GM18507 (cell line): ENCODE data around the gene MYLK2.

Experiments used
- DNase-seq: peaks from one replicate; pipeline ENCODE4 v3.0.0; 2011; ENCODE audit warnings: low read depth; ENCODE audit not compliant: insufficient read length; ENCODE audit errors: extremely low spot score
- FAIRE-seq: peaks from 2 replicates; lab custom pipeline; 2011; peaks lifted over from hg19 to GRCh38; lab: Jason Lieb, UNC

Gene MYLK2

DNA sequence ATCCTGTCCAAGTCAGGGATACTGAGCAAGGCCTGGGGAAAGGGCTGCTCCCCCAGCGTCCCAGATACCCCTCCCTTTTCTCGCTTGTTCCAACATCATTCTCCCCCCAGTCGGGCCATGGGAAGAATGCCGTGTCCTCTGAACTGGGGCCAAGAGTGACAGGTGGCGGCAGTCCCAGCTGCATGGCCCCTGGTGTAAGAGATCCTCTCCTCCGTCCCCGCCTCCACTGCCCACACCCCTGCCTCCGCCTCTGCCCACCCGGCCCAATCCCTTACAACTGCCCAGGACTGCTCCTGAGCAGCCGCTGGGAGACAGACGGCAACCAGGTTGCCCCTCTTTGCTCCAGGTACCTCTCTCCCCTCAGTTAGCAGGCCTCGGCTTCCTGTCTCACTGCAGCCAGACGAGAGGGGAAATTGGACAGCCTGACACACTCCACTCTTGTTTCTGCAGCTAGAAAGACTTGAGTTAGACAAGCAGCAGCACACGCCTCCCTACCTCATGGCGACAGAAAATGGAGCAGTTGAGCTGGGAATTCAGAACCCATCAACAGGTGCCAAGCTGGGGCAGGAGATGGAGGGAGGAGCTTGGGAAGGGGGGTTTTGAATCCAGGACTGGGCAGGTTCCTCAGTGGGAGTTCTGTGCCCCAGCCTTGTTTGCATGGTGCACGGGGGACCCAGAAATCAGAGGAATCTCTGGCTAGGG lies at the start of gene MYLK2:
Gene MYLK2 (plus strand): TSS at position 274 of the 702 bp plus-strand sequence. CDS start 225 bp downstream, at position 499.
- FAIRE-seq, result no peak

DNA sequence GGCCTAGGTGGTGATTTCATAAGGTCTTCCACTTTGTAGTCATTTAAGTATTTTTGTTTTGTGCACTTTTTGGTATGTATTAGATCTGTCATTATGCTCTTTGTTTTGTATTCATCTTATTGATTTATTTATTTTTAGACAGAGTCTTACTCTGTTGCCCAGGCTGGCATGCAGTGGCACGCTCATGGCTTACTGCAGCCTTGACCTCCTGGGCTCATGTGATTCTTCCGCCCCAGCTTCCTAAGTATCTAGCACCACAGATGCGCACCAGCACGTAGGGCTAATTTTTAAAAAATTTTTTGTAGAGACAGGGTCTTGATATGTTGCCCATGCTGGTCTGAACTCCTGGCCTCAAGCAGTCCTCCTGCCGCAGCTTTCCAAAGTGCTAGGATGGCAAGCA lies 49.5 kb upstream of the MYLK2 start:
- no peak for FAIRE-seq
- no peak for DNase-seq

More for the DNA sequence above, at the start of gene MYLK2:
- DNase-seq, result no peak

DNA sequence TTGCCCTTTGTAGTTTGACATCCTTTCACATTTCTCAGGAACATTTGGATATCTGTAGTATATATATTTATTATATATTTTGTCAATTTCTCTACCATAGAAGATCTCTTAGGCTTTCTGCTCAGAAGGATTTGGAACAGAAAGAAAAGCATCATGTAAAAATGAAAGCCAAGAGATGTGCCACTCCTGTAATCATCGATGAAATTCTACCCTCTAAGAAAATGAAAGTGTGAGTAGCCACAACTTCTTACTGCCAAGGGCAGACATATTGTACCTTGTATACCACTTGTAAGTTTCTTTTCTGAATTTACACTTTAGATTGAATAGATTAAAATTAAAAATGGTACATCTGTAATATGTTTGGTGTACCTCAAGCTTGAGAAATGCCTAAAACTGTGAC lies 48.9 kb upstream of the MYLK2 start:
- FAIRE-seq (no peak), DNase-seq (no peak)

DNA sequence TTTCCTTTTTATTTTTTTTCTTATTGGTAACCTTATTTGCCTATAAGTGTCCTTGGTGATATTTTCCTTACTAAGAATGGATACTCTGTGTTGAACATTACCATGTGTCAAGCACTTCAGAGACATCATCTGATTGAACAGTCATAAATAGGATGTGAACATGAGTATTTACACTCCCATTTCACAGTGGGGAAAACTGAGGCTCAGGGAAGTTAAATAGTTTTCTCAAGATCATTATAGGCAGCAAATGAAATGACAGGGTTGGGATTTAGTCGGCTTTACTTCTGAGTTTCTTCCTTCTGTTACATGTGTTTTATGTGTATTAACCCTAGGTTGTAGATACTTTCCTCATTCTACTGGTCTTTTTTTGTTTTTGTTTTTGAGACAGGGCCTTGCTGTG lies 44.7 kb upstream of the MYLK2 start:
- FAIRE-seq, result no peak
- no peak for DNase-seq

DNA sequence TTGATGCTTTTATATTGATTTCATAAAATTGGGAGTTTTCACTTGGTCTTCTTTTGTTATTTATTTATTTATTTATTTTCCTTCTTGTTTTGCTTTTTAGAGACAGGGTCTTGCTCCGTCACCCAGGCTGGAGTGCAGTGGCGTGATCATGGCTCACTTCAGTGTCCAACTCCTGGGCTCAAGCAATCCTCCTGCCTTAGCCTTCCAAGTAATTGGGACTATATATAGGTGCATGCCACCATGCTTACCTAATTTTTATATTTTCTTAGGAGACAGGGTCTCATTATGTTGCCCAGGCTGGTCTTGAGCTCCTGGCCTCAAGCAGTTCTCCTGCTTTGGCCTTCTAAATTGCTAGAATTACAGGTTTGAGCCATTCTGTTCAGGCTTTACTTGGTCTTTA lies 38.3 kb upstream of the MYLK2 start:
- DNase-seq (no peak), FAIRE-seq (no peak)

DNA sequence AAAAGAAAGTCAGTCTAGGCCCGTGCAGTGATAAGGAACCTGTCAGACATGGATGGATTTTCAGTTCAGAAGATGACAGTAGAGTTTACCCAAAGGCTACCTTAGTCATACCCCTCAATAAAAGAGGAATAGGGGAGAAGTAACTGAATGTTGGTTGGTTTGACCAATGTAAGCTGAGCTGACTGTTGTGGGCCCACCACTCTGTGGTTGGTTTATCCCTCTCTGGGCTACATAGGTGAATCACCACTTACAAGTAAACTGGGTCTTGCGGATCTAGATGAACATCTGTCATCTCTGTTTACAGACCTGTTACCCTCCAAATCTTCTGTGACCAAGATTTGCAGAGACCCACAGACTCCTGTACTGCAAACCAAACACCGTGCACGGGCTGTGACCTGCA lies 37.2 kb upstream of the MYLK2 start:
- DNase-seq (no peak), FAIRE-seq (no peak)

DNA sequence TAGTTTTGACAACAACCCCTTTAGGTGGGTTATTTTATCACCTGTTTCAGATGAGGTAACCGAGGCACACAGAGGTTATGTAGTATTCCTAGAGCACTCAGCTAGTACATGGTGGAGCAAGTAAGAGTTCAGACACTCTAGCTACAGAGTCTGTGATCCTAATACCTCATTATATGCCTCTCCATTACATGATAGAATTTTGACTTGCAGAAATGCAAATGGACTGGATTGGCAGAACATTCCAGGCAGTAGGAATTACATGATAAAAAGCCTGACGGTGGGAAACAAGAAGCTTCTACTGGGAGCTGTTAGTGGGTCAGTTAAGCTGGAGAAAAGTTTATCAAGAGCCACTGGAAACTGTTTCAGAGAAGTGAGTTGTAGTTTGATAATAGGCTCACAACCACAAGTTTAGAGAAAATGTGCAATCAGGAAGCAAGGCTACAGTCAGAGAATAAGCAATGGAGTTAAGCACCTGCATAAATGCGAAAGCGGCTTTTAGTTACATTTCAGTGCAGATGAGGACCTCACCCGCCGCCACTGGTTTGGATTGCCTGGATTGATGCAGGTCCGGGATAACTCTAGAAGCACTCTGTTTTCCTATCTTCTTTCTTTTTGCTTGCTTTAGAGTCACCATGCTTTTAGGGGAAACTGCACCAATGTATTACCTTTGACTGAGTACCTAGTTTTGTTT lies 34.7 kb upstream of the MYLK2 start:
- FAIRE-seq (no peak), DNase-seq (no peak)

DNA sequence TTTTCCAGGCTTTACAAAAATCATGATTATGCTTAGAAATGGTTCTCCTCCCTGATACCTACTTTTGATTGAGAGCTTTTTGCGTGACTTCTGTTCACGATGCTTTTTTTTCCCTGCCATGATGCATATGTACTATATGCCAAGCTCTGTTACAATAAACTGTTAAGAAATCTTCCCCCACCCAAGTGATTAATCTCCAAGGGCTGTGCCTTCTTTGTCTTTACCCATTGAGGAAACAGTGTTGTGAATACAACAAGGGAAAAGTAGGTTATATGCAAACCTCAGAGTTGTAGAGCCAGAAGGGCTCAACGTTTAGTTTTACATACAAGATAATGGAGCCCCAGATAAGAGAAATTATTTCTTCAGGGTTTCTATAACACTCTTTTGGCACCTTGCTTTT lies 34.1 kb upstream of the MYLK2 start:
- no peak for FAIRE-seq
- DNase-seq, result no peak

DNA sequence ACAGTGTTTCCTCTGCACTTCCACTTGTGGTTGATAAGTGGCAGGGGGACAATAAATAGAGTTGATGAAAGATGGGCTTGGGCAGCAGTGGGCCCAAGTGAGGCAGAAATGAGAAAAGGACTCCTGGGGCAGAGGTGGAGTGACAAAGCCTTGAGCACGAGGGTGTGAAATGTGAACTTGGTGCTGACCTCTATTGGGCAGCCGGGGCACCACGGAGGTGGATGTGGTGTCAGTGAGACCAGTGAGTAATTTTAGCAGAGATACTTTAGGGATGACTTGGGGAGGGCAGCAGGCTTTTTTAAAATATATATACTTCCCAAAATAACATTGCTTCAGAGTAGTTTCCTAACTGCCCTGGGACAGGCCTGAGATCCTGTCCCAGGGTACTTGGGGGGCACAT lies 30.6 kb upstream of the MYLK2 start:
- FAIRE-seq (no peak), DNase-seq (no peak)

DNA sequence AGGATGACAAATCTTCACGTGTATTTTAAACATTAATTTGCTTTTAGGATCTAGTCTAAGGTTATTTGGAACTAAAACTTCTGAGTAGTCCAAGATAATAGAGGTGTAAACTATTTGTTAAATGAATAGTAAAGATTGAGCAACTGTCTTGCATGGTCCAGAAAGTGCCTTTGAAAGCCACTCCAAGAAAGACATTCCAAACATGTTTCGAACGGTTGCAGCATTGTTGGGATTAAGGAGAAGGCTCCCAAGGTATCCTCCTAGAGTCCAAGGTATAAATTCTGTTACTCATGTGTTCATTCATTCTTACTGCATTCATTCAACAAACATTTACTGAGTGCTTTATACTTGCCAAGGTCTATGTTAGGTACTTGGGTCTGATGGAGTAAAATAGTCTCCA lies 28.8 kb upstream of the MYLK2 start:
- FAIRE-seq (no peak), DNase-seq (no peak)

DNA sequence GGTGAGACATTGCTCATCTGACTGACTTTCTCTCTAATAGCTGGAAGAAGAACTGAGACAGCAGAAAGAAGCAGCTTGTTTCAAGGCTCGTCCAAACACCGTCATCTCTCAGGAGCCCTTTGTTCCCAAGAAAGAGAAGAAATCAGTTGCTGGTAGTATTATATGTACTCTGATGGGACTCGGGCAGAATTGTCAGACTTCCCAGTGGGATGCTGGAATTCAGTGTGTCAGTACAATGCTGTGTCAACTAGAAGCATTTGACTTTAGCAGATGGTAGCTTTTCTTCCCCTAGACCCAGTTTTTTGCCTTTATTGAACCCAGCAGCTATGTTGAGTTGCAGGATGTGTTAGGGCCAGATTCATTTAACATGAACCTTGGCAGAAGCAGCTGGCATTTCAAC lies 21.8 kb upstream of the MYLK2 start:
- FAIRE-seq (no peak), DNase-seq (no peak)

DNA sequence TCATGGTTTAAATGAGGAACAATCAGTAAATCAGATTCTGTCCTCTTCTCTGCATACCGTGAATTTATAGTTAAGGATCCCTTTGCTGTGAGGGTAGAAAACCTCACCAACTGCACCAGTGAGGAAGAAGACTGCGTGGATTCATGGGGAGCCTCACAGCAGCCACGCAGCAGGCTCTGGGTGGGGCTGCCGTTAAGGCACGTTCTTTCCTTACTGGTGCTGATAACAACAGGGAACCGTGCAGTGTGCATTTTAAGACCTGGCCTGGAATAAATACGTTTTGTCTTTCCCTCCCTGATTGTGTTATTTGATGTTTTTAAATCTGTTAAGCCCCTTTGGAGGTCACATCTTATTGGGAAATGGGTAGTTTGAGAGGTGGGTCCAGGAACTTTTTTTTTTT lies 17.6 kb upstream of the MYLK2 start:
- DNase-seq (no peak), FAIRE-seq (no peak)

DNA sequence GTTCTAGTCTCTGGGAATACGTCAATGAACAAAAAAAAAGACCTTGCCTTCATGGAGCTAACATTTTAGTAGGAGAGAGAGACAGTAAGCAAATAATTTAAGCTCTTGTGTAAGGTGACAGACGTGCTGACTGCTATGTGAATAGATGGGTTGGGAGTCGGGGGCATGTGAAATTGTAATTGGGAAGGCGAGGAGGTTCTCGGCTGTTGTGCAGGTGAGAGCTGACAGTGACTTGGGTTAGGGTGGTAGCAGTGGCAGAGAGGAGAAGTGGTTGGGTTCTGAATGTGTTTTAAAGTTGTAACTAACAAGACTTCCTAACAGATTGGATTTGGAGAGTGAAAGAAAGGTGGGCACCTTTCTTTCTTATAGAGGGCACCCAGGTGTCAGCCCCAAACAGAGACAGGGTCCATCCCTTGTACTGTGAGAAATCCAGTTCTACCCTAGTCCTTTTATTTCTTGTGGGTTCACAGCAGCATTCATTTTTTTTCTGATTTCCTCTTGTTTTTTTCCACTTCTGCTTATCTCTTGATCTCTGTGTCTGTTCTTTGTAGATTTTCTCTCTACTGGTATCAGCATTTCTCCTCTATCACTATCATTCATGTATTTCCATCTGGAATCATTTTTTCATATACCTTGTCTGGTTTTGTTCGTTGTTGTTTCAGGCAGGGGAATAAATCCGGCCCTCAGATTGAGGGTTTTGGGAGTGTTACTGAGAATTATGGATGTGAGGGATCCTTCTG lies 15.4 kb upstream of the MYLK2 start:
- FAIRE-seq (no peak), DNase-seq (no peak)

DNA sequence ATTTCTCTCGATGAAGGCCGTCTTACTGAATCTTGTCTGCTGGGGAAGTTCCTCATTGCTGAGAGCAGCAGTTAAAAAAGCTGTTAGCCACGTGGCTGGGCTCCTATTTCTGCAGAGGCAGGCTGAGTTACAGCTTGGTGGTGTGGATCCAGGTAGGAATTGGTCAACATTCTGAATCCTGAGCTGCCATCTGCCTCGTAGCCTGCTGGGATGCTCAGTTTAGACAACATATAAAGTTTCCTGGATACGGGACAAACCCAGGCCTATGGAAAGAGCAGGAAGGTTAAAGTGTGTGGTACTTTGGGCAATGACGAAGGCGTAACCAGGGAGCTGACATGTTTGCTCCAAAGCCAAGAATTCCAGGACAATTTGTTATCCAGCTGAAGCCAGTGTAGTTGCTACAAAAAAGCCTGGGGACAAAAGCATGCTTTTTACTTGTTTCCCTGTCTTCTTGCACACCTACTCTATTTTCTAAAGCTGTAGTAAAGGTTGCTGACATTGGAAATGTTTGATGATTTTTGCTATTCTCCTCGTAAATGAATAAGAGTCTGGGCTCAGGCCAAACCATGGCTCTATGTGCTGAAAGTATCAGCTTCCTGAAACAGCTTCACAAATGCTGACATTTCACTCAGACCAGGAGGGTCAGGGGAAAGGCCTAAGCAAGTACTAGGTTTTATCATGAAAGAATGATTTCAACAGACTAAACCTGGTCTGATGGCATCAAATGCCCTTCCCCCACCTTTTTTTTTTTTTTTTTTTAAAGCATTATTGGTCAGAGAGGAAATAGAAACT lies 12.4 kb upstream of the MYLK2 start:
- DNase-seq (no peak), FAIRE-seq (no peak)

DNA sequence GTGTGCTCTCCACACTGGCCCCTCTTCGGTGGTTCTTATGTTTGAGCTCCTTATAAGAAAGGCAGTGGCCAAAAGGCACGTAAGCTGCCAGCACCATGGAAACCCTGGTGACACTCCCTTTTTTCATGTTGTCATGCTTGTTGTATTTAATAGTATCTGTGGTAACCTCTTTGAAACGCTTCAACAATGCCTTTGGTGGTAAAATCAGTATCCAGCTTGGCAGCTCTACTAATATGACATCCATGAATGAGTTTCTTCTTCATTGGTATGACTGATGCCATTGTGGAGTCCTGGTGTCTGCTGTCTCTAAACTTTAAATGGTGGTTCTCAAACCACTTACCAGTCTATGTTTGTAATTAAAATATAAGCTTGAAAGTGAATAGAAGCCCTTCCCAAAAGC lies 10.7 kb upstream of the MYLK2 start:
- FAIRE-seq (no peak), DNase-seq (no peak)

DNA sequence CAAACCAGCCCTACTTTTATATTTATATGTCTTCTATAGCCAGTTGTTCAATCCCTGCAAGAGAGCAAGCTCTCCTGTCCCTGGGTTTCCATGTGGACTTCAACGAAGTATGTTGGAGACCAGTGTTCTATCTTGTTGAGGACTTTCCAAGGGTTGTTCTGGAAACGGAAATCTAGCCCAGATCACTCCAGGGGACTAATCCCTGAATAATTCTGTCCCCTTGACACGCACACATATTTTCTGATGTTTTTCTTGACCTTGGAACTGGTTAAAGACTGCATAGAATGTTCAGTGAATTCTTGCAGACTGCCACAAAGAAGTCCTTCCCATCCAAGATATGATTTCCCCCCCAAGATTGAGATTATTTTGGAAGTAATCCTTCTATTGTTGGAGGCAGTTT lies 9.5 kb upstream of the MYLK2 start:
- FAIRE-seq (no peak), DNase-seq (no peak)

DNA sequence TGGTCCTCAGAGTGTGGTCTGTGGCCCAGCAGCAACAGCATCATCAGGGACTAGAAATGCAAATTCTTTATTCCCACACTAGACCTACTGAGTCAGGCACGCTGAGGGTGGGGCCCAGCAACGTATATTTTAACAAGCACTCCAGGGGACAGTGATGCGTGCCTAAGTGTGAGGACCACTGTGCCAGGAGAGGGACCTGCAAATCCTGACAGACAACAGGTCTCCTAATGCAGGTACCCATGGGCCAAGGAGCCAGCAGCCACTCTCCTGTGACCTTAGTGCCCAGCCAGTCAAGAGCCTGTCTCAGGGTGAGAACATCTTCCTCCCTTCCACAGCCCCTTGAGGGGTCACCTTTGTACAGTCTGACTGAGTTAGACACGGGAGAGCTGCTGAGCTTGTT lies 8.0 kb upstream of the MYLK2 start:
- no peak for FAIRE-seq
- no peak for DNase-seq

DNA sequence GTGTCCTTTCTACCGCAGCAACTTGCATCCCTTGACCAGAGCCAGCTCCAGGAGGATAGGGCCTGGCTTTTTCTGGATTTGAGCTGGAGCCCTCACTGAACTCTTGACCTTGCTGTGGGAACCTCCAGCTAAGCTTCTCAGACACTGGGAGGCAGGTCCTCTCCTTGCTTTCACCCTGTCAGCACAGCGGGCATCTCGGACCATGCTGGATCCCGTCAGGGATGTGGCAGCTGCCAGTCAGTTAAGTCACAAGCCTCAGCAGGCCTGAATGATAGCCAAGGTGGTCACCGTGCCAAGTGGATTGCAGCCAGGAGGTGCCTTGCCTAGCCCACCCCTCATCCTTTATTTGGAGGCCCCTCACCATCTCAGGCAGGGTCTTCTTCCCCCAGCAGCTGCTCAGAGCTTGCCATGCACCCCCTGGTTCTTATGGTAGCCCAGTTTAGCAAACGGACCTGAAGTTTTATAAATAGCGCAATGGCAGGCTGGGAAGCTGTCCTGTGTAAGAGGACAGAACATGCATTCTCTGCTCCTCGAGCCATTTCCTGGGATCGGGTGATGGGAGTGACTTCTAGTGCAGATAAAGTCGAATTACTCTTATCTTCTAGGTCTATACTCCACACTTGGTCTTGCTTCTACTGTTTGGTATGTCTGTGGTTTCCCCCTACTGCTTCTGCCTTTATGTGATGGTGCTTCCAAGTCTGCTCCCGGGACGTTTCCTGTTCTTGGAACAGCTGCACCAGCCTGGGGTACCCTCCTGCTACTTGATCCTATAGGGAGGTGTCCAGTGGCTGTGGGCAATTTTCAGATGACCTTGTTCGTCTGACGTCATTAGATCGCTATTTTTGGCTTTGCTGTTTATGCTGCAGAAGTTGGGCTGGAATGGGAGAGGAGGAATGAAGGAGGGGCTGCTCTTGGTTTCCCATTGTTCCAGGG lies 7.1 kb upstream of the MYLK2 start:
- FAIRE-seq (no peak), DNase-seq (no peak)

DNA sequence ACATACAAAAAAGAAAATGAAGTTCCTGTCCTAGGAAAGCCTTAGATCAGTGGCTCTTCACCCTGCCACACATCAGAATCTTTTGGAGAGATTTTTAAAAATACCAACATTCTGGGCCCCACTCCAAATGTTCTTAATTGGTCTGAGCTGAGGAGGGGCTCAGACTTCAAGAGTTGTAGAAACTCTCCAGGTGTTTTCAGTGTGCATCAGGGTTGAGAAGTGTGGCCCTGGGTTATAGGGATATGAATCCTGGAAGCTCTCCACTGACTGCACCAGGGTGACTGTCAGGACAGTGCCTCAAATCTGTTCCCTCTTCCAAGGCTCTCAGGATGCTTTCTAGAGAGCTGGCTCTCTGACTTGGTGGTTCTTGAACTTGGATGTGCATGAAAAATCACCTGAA lies 5.5 kb upstream of the MYLK2 start:
- no peak for DNase-seq
- no peak for FAIRE-seq
